Mononuclear cell (primary cell): ENCODE results near the gene SGPP2. TPM values are rescaled to one million over a fixed set of nuclear protein-coding genes. Genes with fewer than 3 reads are reported as not detected.

Experiments used
- H3K27me3 ChIP-seq: 2 replicates; pipeline ENCODE4 v1.6.0; 2011; ENCODE audit warnings: low read length, control low read depth; ENCODE audit not compliant: insufficient read depth
- H3K4me1 ChIP-seq: 2 replicates; pipeline ENCODE4 v1.5.1; 2011; ENCODE audit warnings: mild to moderate bottlenecking, low read length, control low read depth; ENCODE audit not compliant: insufficient read depth
- H3K4me3 ChIP-seq: 2 replicates; pipeline ENCODE4 v1.5.1; 2011; ENCODE audit warnings: mild to moderate bottlenecking, low read length, moderate library complexity
- H3K9me3 ChIP-seq: 2 replicates; pipeline ENCODE4 v1.5.1; 2011; ENCODE audit warnings: low read depth, mild to moderate bottlenecking, control low read depth, low read length
- total RNA-seq: library from RNA; depleted of rRNA; stranded (reverse); fragments of >200 nt; gene quantifications from one replicate; pipeline ENCODE4 v1.2.3, GENCODE V29; 2012

Gene SGPP2
- total RNA-seq, 1 donor = 0.94 TPM

DNA sequence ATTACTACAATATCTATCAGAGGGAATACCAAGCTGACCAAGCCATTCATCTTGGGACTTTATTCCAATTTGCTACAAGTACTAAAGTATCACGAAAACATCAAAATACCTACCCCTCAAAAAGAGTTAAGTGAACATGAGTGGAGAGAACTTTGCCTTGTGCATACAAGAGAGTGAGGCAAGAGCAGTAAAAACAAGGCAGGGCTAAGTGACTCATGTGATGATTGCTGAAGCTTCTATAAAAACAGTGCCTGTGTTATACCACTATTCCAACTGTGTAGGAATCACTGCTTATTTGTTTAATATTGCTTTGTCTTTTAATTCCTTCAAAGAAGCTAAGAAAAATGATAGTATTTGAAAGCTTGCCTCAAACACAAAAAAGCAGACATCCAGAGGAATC lies 170.3 kb downstream of the SGPP2 start:
- Histone ChIP-seq H3K27me3 (no peaks in the 10 kb centered on the region), H3K4me1 (no peaks in the 10 kb centered on the region), H3K9me3 (no peaks in the 10 kb centered on the region), H3K4me3 (no peak overlapping the region)

DNA sequence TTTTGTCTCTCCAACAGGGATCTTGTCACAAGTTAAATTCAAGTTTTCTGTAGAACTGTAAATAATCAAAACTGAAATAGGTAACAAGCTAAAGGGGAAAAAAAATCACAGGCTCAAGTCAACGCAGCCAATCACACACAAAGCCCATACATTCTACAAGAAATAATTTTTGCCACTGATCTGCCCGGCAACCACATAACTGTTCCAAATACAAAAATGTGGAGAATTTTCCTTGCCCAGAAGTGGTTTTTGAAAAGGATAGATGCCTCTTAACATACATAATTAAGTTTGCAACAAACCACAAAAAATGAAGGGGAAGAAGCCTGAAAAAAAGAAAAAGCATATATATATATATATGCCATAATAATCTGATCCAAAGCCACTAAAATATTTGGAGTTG lies 171.2 kb downstream of the SGPP2 start:
- no peaks in the 10 kb centered on the region for H3K4me1 ChIP-seq
- H3K4me3 ChIP-seq = no peak overlapping the region
- H3K9me3 ChIP-seq = no peaks in the 10 kb centered on the region
- H3K27me3 ChIP-seq = no peaks in the 10 kb centered on the region

DNA sequence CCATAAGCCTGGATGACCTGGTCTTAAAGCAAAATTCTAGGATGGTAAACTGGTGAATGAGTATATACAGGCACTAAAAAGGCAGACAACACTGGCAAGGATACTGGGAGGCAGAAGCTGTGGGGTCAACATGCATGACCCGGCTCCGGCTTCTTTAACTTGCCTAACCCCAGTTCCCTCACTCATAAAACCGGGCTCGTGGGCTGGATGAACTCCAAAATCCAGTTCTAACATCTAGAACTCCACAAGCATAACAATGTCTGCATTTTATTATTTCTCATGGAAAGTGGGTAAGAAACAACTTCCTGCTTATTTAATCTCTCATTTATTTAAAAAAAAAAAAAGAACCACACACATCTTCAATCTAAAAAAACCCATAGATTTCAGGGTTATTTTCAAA lies 174.3 kb downstream of the SGPP2 start:
- Histone ChIP-seq H3K4me1 (no peaks in the 10 kb centered on the region), H3K9me3 (no peaks in the 10 kb centered on the region), H3K4me3 (no peak overlapping the region), H3K27me3 (no peaks in the 10 kb centered on the region)

DNA sequence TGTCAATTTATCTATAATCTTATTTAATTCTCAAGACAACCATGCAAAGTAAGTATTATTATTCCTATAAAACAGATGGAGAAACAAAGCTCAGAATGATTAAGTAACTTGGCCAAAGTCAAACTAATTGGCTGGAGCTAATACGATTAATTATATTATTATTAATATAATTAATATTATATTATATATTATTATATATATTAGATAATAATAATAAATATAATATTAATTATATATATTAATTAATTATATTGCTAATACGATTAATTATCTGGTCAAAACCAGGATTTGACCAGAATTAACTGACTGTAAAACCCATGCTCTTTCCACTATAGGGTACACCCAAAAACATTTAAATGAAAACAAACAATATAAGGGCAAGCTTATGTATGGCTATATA lies 179.2 kb downstream of the SGPP2 start:
- H3K4me1 ChIP-seq = no peaks in the 10 kb centered on the region
- no peaks in the 10 kb centered on the region for H3K9me3 ChIP-seq
- H3K4me3 ChIP-seq = no peak overlapping the region
- no peaks in the 10 kb centered on the region for H3K27me3 ChIP-seq

DNA sequence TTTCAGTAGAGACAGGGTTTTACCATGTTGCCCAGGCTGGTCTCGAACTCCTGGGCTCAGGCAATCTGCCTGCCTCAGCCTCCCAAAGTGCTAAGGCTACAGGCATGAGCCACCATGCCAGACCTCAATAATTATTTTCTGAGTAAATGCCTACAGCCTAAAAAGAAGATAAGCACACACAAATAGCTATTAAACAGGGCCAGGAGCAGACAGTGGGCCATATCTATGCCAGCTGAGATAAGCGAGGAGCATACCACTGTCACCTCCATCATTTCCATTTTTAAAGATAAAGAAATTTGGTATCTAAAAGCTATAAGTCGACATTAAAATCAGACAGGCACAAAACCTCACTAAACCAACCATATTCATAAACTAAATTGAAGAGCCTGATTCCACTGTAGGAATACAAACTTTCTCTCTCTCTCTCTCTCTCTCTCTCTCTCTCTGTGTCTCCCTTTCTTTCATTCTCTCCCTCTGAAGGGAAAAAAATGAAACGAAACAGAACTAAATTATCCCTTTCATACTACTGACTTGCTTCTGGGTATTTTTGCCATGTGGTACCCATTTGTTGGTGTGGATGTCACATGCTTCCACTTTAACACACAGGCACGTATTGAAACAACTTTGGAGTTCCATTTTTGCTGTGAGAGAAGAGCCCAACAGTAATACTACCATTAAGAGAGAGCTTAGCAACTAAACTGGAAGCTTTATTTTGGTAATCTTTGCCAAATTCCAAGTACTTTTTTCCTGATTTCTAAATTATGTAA lies 180.6 kb downstream of the SGPP2 start:
- H3K4me1 ChIP-seq = no peaks in the 10 kb centered on the region
- H3K27me3 ChIP-seq = no peaks in the 10 kb centered on the region
- no peaks in the 10 kb centered on the region for H3K9me3 ChIP-seq
- no peak overlapping the region for H3K4me3 ChIP-seq

DNA sequence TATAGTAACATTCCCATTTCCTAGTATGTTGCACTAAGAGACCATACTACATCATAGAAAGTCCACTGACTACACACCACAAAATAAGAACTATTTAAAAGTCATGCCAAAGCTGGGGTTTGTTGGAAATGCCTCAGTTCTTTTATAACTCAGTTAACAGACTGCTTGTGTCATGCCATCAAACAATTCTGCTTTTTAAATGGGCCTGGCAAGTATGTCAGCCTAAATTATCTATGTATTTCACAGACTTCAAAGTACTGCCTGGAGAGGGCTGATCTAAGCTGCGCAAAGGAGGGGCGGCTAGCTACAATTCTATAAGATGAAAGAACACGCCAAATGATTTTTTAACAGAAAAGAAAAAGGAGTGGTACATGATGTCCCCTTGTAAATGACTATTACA lies 182.0 kb downstream of the SGPP2 start:
- Histone ChIP-seq H3K27me3 (no peaks in the 10 kb centered on the region), H3K9me3 (no peaks in the 10 kb centered on the region), H3K4me1 (no peaks in the 10 kb centered on the region), H3K4me3 (no peak overlapping the region)

DNA sequence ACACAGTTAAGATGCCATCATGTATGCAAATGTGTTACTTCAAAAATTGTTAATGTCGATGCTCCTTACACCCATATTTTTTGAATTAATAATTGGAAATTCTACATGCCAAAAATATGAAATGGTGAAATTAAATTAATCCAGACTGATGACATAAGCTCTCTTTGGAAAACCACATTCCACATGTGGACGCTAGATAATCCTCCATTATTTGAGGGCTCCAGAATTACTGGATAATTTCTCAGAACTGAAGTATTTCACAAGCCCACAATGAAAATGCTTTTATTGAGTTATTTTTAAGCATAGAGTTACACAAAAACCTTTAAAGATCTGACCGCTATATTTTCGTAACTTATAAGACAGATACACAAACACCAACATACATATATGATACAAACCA lies 183.7 kb downstream of the SGPP2 start:
- peaks cover 10% of the 10 kb centered on the region for H3K4me1 ChIP-seq
- no peaks in the 10 kb centered on the region for H3K27me3 ChIP-seq
- no peak overlapping the region for H3K4me3 ChIP-seq
- no peaks in the 10 kb centered on the region for H3K9me3 ChIP-seq

DNA sequence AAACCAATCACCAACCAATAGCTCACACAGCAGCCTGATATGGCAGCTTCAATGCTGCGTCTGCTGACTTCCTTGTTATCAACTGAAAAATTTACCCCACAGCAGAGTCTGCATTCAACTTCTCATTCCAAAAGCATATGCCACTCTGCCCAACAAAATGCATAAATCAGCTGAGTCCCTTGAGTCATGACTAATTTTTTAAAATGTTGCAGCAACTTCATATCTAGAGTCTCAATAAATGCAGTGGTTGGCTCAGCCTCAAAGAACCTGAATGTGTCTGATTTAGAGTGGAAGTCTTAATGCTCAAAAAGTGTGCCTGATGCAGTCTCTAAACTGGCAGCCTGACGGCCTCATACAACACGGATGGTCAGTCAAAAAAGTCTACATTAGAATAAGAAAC lies 185.0 kb downstream of the SGPP2 start:
- no peak overlapping the region for H3K4me3 ChIP-seq
- H3K9me3 ChIP-seq = no peaks in the 10 kb centered on the region
- no peaks in the 10 kb centered on the region for H3K27me3 ChIP-seq

More for the DNA sequence above, 185.0 kb downstream of the SGPP2 start:
- peaks cover 10% of the 10 kb centered on the region for H3K4me1 ChIP-seq

Other genes with a start within 250 kb of the SGPP2 start
- 0.21 TPM for gene PAX3, start 125.5 kb upstream of the SGPP2 start, total RNA-seq
- gene FARSB, start 231.5 kb downstream of the SGPP2 start, total RNA-seq = 9.3 TPM
- gene MOGAT1, start 247.1 kb downstream of the SGPP2 start, total RNA-seq = not detected